Measurements from ENCODE around the gene CERS6. TPM values are rescaled to one million over a fixed set of nuclear protein-coding genes. Genes with fewer than 3 reads are reported as not detected.

The CERS6 gene
- total RNA-seq, 1 experiment from 2014 or later: 17.3 TPM

DNA sequence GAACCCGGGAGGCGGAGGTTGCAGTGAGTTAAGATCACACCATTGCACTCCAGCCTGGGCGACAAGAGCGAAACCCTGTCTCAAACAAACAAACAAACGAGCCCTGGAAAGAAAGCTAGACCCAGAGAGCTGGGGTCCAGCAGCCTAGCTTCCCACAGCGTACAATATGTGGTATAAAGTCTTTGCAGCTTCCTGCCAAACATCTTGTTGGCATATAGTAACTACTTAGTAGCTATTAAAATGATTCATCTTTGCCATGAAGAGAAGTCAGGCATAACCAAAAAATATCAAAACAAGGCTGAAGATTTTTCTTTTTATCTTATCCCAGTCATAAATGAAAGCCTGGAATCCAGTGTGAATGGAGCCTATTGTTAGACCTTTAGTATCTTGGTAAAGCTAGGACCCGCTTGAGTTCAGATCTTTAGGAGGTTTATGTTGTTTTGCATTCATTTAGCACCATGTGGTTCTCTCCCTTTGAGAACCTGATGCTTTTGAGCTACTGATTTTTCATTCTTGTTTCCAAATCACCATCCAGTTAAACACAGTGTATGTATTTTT, 206.7 kb downstream of the CERS6 start (continued):
- no peak for TF ChIP-seq IRF2 (CRISPR knock-in tag; IDR thresholded peaks at IDR 0.05; ENCODE audit: borderline replicate concordance, low read depth)
- no peak for TF ChIP-seq FOXJ3 (CRISPR knock-in tag; IDR thresholded peaks at IDR 0.05; ENCODE audit: borderline replicate concordance)
- TF ChIP-seq MAX (CRISPR knock-in tag; IDR thresholded peaks at IDR 0.05): no peak
- no peak for TF ChIP-seq MLX (CRISPR knock-in tag; IDR thresholded peaks at IDR 0.05)
- TF ChIP-seq, protein P1, sequence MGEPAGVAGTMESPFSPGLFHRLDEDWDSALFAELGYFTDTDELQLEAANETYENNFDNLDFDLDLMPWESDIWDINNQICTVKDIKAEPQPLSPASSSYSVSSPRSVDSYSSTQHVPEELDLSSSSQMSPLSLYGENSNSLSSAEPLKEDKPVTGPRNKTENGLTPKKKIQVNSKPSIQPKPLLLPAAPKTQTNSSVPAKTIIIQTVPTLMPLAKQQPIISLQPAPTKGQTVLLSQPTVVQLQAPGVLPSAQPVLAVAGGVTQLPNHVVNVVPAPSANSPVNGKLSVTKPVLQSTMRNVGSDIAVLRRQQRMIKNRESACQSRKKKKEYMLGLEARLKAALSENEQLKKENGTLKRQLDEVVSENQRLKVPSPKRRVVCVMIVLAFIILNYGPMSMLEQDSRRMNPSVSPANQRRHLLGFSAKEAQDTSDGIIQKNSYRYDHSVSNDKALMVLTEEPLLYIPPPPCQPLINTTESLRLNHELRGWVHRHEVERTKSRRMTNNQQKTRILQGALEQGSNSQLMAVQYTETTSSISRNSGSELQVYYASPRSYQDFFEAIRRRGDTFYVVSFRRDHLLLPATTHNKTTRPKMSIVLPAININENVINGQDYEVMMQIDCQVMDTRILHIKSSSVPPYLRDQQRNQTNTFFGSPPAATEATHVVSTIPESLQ (CRISPR knock-in tag; IDR thresholded peaks at IDR 0.05): no peak
- no peak for TF ChIP-seq GRHL2 (CRISPR knock-in tag; IDR thresholded peaks at IDR 0.05; ENCODE audit: insufficient replicate concordance, severe bottlenecking)

GRCh38 chr2:168663993-168664392, 207.9 kb downstream of the CERS6 start:
- Mint-ChIP-seq H3K4me3 (no peak overlapping the region), H3K27ac (no peak overlapping the region), H3K36me3 (no peaks in the 10 kb centered on the region), H3K27me3 (ENCODE audit: low read depth) (peaks cover 3% of the 10 kb centered on the region; the same call in 1 of the 2 replicates), H3K9me3 (no peaks in the 10 kb centered on the region), H3K4me1 (peaks cover 32% of the 10 kb centered on the region)
- ATAC-seq (no peak), DNase-seq (ENCODE audit: low spot score) (no peak)
- ChIA-PET CTCF (no interaction called here), POLR2A (no interaction called here)
- TF ChIP-seq KAT7 (CRISPR knock-in tag; IDR thresholded peaks at IDR 0.05; ENCODE audit: borderline replicate concordance): no peak
- no peak for TF ChIP-seq ZBTB21 (CRISPR knock-in tag; IDR thresholded peaks at IDR 0.05; ENCODE audit: borderline replicate concordance)
- no peak for TF ChIP-seq ZNF396 (CRISPR knock-in tag; IDR thresholded peaks at IDR 0.05; ENCODE audit: borderline replicate concordance)
- no peak for TF ChIP-seq SP1 (CRISPR knock-in tag; conservative IDR thresholded peaks at IDR 0.05)
- TF ChIP-seq, protein P2, sequence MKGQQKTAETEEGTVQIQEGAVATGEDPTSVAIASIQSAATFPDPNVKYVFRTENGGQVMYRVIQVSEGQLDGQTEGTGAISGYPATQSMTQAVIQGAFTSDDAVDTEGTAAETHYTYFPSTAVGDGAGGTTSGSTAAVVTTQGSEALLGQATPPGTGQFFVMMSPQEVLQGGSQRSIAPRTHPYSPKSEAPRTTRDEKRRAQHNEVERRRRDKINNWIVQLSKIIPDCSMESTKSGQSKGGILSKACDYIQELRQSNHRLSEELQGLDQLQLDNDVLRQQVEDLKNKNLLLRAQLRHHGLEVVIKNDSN (CRISPR knock-in tag; IDR thresholded peaks at IDR 0.05): no peak
- TF ChIP-seq, protein P3, sequence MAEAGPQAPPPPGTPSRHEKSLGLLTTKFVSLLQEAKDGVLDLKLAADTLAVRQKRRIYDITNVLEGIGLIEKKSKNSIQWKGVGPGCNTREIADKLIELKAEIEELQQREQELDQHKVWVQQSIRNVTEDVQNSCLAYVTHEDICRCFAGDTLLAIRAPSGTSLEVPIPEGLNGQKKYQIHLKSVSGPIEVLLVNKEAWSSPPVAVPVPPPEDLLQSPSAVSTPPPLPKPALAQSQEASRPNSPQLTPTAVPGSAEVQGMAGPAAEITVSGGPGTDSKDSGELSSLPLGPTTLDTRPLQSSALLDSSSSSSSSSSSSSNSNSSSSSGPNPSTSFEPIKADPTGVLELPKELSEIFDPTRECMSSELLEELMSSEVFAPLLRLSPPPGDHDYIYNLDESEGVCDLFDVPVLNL (CRISPR knock-in tag; IDR thresholded peaks at IDR 0.05; ENCODE audit: borderline replicate concordance, low read depth): no peak
- no peak for TF ChIP-seq AR (CRISPR knock-in tag; IDR thresholded peaks at IDR 0.05)
- TF ChIP-seq, protein P1 (CRISPR knock-in tag; IDR thresholded peaks at IDR 0.05): no peak
- no peak for TF ChIP-seq GTF2I (CRISPR knock-in tag; conservative IDR thresholded peaks at IDR 0.05)
- TF ChIP-seq JUN (CRISPR knock-in tag; IDR thresholded peaks at IDR 0.05): no peak
- no peak for TF ChIP-seq TEAD1 (CRISPR knock-in tag; IDR thresholded peaks at IDR 0.05)
- no peak for TF ChIP-seq RORB (CRISPR knock-in tag; IDR thresholded peaks at IDR 0.05)
- TF ChIP-seq, protein P4, sequence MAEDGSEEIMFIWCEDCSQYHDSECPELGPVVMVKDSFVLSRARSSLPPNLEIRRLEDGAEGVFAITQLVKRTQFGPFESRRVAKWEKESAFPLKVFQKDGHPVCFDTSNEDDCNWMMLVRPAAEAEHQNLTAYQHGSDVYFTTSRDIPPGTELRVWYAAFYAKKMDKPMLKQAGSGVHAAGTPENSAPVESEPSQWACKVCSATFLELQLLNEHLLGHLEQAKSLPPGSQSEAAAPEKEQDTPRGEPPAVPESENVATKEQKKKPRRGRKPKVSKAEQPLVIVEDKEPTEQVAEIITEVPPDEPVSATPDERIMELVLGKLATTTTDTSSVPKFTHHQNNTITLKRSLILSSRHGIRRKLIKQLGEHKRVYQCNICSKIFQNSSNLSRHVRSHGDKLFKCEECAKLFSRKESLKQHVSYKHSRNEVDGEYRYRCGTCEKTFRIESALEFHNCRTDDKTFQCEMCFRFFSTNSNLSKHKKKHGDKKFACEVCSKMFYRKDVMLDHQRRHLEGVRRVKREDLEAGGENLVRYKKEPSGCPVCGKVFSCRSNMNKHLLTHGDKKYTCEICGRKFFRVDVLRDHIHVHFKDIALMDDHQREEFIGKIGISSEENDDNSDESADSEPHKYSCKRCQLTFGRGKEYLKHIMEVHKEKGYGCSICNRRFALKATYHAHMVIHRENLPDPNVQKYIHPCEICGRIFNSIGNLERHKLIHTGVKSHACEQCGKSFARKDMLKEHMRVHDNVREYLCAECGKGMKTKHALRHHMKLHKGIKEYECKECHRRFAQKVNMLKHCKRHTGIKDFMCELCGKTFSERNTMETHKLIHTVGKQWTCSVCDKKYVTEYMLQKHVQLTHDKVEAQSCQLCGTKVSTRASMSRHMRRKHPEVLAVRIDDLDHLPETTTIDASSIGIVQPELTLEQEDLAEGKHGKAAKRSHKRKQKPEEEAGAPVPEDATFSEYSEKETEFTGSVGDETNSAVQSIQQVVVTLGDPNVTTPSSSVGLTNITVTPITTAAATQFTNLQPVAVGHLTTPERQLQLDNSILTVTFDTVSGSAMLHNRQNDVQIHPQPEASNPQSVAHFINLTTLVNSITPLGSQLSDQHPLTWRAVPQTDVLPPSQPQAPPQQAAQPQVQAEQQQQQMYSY (CRISPR knock-in tag; IDR thresholded peaks at IDR 0.05): no peak
- TF ChIP-seq ZNF512 (CRISPR knock-in tag; IDR thresholded peaks at IDR 0.05; ENCODE audit: borderline replicate concordance): no peak
- no peak for TF ChIP-seq HMGA2 (CRISPR knock-in tag; IDR thresholded peaks at IDR 0.05)

All from WTC11 (cell line).